Non-pigmented ciliary epithelial cell (primary cell): ENCODE measurements around the gene RABGAP1.

Experiments used
- DNase-seq: peaks from one replicate; pipeline ENCODE4 v3.0.0-alpha.2; 2010; ENCODE audit warnings: low read depth

Gene RABGAP1

DNA sequence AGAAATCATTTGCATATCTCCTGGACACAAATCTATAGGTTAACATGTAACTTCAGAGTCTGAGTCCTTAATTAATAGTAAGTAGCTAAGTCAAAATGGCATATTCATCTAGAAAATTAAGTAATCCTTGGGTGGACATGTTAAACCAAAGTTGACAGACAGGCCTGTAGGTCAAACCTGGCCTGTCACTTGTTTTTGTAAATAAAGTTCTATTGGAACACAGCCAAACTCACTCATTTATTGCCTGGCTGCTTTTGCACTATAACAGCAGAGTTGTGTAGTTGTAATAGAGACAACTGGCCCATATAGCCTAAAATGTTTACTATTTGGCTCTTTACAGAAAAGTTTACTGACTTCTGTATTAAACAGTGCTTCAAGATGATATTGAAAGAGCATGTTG, 68.1 kb downstream of the RABGAP1 start:
- DNase-seq = no peak

DNA sequence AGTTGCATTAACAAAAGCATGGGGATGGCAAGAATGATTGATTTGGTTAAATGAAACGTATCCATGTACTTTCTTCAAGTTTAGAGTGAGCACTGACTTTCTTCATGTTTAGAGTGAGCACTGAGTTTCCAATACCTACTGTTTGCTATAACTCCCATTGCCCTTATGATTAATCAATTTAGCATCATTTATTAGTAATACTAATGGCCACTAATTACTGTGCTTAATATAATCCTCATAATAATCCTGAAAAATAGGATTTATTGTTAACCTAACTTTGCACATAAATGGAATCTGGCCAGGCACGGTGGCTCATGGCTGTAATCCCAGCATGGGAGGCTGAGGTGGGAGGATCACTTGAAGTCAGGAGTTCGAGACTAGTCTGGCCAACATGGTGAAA, 70.6 kb downstream of the RABGAP1 start:
- DNase-seq = no peak

DNA sequence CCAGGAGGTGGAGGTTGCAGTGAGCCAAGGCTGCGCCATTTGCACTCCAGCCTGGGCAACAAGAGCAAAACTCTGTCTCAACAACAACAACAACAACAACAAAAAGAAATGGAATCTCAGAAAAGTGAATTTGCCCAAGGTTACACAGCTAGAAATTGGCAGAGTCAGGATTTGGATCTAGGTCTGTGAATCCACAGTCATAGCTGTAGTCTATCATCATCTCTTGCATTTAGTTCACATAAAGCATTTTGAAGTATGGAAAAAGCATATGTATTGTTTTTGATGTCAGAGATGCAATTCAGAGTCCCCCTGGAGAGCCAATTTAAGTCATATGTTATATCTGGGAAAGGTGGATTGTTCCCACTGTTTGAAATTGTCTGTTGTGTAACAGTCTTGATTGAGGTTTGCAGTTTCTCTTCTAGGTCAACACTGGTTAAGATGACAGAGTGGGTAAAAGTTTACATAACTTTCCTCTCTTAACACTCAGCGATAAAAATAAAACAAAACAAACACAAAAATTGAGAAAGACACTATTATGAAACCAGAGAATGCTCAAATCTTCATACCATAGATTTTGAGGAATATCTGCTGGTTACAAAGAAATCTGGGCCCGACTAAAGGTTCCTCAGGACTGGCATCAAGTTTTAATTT, 71.2 kb downstream of the RABGAP1 start:
- DNase-seq = no peak

DNA sequence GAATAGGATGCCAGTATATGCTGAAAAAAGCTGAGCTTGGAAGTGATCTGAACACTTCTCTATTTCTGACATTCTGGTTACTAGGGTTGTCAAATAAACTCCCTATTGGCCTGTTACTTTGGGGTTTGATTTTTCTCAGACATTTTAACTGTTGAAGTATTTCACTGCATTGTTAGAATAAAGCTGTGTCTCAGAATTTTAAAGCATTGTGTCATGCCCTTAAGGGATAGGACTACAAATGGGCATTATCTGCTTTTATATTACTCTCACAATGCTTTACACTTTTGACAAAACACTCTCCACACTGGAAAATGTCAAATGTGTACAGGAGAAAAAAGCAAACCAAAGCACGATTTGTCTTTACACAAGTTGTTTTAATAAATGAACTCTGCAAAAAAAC, 75.8 kb downstream of the RABGAP1 start:
- no peak for DNase-seq

DNA sequence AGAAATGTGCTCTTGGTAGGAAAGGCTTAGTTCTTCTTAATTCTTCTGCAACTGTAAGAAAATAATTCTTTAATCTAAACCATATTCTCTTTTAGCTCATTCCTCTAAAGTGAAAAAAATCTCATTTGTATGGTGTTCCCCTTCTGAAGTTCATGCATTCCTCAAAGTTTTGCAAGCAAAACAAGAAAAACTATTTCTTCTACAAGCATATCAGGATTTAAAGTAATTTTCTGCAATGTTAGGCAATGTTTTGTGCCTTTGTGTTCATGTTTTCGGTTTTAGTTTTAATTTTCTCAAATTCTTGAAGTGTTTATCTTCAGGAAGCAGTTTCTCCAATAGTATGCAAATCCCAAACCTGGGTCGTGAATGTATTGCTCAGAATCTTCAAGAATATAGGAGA, 80.0 kb downstream of the RABGAP1 start:
- no peak for DNase-seq

DNA sequence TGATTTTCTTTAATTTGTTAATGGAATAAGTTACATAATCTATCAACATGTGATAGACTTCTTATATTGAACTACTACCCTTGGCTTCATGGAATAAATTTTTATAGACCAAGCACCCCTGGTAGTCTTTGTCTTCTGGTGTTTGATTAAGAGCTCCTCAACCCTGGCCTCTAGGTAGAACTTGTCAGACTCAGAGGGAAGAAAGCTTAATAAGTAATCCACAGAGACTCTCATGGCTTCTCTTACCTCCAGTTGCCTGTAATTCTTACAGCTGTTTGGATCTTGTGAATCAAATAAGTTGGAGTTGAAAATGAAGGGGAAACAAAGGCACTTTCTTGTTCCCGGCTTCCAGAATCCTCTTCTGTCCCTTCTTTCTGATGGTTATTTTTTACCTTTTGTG, 85.6 kb downstream of the RABGAP1 start:
- DNase-seq = no peak

DNA sequence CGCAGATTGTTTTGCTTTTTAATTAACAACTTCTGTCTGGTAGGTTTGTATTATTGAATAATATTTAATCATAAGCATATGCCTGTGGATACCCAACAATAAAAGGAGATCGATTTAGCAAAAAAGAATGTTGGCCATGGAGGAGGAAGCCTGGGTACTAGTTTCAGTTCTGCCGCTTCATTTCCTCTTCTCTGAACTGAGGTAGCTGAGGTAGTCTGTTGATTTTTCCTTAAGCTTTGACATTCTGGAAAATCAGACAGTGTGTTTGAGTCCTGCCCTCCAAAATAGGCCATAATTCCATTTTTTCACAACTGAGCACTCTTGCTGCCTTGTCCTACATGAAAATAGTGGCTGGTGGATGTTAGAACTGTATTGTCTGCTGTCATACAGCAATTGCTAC, 86.7 kb downstream of the RABGAP1 start:
- no peak for DNase-seq

DNA sequence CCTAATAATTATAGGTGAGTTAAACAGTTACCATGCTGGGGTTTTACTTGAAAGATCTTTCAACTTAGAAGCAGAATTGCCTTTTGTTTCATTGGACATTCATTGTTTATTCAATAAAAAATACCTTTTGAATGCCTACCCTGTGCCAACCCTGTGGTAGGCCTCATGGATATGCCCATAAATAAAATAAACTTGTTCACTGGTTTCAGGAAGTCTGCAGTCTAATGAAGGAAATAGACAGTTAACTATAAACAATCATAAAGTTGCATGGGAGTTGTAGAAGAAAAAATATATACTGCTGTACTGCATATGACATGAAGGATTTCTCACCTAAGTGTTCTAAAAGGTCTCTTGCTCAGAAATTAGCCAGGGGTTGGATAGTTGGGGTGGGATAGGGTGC, 87.3 kb downstream of the RABGAP1 start:
- DNase-seq = no peak

DNA sequence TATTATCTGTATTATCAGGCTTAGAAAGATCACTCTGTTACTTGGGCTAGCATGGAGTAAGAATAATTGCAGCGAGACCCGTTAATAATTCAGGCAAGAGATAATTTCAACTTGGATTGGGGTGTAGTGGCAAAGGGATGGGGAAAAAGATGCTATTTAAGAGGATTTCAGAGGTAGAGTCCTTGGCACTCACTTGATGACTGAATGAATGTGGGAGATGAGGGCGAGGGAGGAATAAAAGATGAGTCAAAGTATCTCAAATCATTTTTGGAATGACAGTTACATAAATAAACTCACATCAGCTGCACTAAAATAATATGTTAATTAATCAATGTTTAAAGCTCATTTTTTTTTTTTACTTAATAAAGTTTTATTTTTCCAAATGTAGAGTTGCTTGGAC, 88.2 kb downstream of the RABGAP1 start:
- DNase-seq = no peak

DNA sequence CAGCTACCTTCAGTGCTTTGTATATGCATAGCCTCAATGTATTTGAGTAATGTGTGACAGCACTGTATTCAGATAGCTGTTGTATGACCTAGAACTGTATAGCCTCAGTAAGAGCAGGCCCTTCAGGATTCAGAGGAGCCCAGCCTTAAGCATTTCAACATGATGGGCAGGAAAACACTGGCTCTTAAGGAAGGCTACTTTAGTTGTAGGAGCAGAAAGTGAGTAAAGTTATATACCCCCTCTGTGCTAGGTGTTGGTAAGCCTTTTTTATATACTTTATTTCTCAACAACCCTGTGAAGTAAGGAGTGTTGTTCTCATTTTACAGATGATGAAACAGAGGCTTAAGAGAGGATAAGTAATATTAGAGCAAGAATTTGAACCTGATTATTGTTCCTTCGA, 91.1 kb downstream of the RABGAP1 start:
- no peak for DNase-seq

DNA sequence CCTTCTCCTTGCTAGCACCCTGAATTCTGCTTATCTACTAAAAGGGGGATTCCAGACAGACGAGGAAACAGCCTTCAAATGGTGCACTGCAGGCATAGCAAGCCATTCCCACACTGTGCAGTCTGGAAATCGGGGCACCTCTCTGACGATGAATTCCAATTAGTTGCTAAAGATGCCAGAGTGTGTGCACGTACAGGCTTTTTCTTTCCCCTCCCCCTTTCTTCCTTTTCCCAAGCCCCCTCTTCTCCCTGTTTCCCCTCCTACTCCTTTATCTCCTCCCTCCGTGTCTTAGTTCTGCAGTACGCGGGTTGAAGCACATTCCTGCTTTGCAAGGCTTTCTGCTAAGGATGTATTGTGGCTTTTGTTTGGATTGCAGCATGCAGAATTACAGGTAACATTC, 92.5 kb downstream of the RABGAP1 start, which contains the start of gene GPR21:
Gene GPR21, plus strand, starts transcription at position 316 of the 400 bp plus-strand sequence. CDS start 900 bp downstream, outside the sequence.
- DNase-seq = no peak

DNA sequence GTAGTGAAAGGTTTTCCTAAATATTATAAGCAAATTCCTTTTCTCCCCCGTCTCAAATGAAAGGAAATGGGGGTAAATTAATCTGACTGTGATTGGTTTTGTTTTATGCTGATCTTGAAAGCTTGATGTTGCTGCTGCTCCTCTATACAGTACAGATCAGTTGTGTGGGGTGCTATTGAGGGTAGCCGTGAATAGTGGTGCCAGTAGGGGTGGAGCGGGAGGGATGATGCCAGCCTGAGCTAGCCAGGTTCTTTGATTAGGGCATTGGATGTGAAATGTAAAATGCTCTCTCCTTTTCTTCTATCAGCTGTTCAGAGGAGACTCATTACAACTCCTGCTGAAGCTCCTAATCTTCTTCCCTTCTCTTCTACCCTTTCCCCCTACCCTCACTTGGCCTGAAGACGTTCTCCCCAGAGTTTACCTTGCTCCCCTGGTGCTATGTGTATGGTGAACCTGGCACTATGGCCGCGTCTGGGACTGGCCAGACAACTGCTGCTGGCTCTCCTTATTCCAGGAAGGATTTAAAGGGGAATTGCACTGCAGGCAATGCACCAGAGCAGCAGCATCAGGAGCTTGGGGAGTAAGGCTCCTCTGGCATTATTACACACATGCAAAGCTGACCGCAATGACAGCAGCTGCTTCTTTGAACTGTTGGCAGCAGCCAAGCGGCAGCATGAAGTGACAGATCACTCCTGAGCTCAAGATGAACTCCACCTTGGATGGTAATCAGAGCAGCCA, 93.2 kb downstream of the RABGAP1 start:
- DNase-seq = no peak

DNA sequence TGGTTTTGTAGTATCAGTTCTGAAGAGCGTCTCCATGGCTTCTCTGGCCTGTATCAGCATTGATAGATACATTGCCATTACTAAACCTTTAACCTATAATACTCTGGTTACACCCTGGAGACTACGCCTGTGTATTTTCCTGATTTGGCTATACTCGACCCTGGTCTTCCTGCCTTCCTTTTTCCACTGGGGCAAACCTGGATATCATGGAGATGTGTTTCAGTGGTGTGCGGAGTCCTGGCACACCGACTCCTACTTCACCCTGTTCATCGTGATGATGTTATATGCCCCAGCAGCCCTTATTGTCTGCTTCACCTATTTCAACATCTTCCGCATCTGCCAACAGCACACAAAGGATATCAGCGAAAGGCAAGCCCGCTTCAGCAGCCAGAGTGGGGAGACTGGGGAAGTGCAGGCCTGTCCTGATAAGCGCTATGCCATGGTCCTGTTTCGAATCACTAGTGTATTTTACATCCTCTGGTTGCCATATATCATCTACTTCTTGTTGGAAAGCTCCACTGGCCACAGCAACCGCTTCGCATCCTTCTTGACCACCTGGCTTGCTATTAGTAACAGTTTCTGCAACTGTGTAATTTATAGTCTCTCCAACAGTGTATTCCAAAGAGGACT, 94.2 kb downstream of the RABGAP1 start:
- no peak for DNase-seq

DNA sequence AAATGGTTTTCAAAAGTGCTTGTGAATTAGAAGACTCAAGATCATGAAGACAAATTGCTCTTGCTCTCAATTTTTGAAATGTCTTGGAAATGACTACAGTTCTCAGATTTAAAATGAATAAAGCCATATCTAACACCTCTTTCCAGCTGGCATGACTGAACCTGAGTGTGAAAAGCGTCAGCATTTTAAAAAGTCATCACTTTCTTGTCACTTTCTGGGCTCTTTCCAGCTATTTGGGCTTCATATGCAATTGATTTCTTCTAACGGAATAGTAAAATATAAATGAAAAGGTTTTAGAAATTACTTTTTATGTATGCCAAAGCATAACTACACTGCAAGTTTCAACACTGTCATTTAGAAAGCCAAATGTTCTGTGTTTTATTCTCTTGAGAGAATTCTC, 95.0 kb downstream of the RABGAP1 start:
- no peak for DNase-seq

DNA sequence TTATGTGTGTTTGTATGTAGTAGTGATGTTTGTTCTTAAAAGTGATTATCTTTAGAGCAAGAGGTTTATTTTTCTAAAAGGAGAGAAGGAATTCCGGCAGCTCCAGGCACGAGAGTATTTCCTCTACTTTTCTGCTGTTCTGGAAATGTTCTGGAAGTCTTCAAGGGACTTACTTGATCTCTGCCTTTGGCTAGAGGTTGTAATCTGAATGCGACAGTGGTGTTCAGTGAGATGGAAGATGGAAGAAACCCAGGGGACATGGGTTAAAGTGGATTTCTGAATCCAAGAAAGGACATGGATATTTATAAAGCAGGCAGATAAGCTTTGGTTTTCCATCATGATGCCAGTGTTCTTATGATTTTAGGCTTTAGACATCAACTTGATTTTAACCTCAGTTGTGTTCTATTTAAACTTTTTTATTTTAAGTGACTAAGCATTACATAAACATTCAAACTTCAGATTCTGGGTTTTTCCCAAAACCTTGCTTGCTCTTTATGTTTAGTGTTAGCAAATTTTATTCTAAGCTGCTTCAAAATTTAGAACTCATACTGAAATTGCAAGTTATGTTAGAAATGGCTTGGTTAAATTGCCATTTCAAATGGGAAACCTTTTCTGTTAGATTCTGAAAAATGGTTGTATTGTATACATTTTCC, 96.2 kb downstream of the RABGAP1 start:
- no peak for DNase-seq

DNA sequence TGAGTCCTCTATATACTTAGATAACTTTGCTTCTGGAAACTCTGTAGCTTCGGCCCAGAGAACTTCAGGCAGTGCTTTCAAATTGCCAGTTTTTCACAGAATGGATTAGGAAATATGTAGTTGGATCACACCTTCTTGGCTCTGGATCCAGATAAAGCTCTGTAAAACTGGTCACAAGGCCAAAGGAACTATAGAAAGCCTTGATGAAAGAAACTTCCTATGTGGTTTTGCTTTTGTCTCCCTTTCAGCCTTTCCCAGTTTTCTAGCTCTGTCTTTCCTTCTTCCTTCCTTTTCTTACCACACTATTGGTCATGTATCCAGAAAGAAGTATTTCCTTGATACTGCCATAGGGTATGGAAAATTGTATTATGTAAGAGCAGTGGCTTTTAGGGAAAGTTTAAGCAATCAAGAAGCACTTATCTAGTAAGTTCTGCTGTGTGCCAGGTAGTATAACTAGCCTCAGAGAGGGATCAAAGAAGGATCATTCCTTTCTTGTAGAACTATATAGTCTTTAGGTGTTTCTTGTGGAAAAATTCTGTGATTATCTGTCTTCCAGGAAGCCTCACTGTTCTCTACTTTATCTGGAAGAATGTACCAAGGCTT, 98.9 kb downstream of the RABGAP1 start:
- DNase-seq = no peak

DNA sequence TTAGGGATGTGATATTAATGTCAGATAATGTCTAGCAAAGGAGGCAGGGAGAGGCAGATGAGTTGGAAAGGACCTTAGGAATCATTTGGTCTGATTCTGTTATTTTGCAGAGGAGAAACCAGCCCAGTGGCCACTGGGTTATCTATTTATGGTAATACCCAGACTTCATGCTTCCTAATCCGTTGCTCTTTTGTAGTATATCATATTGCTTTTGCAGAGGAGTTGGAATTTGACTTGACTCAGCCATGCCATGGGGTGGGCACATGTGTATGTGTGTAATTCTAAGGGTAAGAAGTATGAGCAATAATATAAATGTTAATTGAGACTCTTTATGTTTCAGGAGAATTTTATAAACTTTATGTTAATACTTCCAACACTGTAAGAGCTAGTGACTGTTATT, 100.0 kb downstream of the RABGAP1 start:
- no peak for DNase-seq

DNA sequence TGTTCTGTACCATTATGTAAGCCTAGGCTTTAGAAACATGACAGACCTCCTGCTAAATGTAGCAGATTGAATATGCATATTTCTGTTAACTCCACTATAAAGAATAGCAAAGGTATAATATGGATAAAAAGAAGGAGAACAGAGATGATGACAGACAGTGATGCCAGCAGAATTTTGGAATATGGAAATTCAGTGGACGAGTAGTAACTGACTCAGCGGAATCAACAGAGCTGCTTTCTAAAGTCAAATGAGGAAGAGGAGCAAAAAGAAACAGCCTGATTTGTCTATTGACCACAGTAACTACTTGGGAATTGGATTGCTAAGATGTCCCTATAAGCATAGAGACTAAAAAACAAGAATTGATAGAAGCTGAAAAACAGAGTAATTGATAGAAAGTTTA, 100.7 kb downstream of the RABGAP1 start:
- no peak for DNase-seq

DNA sequence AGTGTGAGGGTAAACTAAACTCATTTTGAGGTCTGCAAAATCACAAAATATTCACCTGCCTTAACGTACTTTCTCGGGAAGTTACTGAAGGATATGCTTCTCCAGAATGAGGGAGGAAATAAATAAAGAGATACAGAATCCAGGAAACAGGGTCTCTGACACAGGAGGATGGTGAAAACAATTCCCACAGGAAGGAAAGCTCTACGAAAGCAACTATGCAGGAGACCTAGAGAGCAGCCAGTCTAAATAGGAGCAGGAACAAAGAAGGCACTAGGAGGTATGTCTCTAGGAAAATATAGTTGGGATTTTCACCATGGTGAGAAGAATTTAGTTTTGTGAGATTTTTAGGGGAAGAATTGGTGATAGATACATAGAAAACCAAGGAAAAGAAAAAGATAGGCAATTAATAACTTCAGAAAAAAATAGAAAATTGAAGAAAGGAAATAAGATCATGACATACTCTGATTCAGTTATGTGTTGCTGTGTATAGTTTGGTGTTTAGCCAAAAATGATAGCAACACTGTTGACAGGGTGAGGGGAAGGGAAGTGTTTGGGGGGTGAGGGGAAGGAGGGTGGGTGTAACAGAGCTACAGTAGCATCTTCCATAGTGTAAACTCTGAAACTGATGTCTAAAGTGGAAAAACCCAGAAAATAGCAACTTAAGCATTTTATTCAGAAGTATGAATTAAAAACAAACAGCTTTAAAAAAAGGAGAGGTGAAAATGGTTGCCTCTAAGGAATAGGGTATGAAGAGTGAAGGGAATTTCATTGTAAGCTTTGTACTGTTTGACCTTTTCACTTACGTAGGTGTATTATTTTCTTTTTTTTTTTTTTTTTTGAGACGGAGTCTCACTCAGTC, 102.5 kb downstream of the RABGAP1 start:
- no peak for DNase-seq

DNA sequence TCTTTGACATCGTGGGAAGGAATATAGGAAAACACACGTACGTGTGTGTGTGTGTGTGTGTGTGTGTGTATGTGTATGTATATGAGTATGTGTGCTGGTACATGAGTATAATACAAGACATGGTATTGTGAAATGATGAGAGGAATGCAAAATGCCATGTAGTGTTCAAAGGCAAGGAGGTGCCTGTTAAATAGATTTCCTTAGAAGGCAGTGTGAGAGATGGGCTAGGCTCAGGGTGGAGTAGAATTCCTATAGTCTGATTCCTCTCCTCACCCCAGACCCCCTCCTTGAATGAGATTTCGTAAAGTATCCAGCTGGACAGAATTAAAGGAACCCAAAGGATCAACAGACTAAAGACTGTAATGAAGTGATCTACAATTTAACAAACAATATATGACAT, 103.8 kb downstream of the RABGAP1 start:
- DNase-seq = no peak

DNA sequence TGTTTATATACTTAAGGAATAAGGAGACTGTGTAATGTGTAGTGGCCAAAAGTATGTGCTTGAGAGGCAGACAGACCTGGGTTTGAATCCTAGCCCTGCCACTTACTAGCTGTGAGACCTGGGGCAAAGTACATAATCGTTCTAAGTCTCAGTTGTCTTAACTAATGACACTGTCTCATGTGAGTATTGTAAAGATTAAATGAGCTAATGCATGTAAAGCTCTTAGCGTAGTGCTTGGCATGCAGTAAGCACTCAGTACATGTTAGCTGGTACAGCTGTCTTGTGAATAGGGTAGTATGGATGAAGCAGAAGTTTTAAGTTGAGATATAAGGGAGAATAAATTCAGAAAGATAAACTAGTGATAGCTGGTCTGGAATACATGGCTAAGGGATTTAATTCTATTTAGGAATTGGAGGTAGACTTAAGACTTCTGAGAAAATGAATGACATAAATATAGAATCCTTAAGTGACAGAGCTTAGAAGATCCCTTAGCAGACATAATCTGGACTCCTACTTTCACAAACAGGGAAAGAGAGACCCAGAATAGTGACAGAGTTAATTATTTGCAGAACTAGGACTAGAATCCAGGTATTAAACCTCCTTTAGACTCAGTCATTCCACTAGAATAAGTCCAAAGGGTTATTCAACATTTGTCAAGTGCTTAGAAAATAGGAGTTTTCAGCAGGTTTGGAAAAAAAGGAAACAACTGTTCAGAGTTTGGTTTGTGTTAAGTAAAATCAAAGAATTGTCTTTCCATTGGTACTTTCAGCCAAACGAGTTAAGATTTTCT, 105.8 kb downstream of the RABGAP1 start:
- DNase-seq = no peak
